HL-60/S4 (cell line): ENCODE results near the gene CCND3.
"Not testable (repeated sequence)": the region's sequence is repeated elsewhere in the genome, so short reads cannot be mapped to it uniquely, and the experiment has no call there.

Source experiments
- in situ Hi-C: fragments of 300-500 bp; cut with MboI; formaldehyde crosslinking; loops from 2 replicates; pipeline ENCODE4 v1.14.3; 2022; ENCODE audit warnings: low sequenced_read_pairs

CCND3 gene

DNA sequence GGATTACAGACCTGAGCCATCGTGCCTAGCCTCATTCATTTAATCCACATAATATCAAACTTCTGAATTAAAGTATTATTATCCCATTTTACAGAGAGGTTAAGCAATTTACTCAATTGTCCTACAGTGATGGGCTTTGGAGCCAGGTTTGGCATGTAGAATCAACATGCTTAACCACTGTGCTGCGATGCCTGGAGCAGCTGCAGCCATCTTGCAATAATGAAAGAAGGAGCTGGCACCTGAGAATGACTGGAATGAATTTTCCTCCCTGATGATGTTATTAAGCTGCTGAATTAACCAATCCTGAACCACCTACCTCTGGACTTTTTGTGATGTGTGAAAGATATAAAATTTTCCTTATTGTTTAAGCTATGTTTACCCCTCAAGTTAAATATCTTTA is 13.1 kb upstream of the CCND3 start:
- in situ Hi-C loops, result no loop called here

DNA sequence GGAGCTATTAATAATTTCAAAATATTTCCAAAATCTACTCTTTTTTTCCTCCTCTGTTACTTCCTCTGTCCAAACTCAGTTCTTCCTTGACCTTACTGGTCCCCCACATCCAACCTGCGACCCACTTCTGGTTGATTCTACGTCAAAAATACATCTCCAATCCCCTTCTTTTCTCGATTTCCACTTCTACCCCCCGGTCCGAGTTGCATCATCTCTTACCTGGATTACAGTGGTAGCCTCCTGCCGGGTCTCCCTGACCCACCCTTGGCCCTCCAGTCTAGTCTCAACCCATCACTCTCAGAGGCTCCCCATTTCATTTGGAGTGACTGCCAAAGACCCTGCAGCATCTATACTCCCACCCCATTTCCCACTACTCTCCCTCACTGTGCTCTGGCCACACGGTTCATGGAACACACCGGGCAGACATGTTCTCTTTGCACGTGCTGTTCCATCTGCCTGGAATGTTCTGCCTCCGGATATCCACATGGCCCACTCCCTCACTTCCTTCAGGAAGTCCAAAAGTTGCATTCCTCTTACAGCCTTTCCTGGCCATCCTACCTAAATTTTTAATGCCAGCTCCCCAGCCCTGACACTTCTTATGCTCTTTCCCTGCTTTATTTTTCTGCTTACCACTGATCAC is 6.1 kb upstream of the CCND3 start:
- in situ Hi-C loops, result no loop called here

- in situ Hi-C loops, result no loop called here
Measured at GRCh38 chr6:41943456-41943855, 1.8 kb upstream of the CCND3 start.

GRCh38 chr6:41942882-41943281 is 1.3 kb upstream of the CCND3 start:
- in situ Hi-C loops, result not testable (repeated sequence)

GRCh38 chr6:41942067-41942851 is 651 bp upstream of the CCND3 start:
- in situ Hi-C loops, result no loop called here

GRCh38 chr6:41940759-41941279 is 789 bp downstream of the CCND3 start:
- in situ Hi-C loops, result no loop called here

DNA sequence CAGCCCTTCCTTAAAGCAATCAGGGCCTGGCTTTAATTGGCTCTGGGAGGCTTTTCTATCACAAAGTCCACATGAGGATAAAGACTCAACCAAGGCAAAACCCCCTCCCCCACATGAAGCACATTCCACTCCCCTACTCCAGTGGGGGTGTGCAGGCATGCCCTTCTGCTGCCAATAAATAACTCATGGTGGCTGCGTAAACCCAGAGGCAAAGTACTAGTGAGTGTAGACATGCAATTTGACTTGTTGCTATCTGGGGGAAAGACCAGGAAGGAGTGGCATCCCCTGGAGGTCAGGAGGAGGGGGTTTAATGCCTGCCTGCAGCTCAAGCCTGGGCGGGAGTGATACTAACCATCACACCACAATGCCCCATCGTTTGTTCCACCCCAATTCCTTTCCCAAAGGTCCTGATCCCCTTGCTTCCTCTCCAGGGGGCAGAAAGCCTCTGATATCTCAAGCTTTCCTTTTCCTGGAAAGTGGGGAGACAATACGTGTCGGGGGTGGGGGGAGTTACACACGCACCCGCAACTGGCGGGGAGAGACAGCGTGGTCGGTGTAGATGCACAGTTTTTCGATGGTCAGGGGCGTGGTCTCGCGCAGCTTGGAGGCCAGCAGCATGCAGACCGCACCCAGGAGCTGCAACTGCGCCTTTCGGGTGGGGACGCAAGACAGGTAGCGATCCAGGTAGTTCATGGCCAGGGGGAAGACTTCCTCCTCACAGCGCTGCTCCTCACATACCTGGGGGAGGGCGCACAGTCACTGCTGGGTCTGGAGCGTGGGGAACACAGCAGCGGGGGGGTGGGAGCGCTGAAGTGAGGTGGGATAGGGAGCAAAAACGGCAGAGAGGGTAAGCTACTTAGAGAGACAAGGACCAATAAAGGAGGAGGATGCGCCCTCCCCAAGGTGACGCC is 1.5 kb downstream of the CCND3 start:
- in situ Hi-C loops, result no loop called here

DNA sequence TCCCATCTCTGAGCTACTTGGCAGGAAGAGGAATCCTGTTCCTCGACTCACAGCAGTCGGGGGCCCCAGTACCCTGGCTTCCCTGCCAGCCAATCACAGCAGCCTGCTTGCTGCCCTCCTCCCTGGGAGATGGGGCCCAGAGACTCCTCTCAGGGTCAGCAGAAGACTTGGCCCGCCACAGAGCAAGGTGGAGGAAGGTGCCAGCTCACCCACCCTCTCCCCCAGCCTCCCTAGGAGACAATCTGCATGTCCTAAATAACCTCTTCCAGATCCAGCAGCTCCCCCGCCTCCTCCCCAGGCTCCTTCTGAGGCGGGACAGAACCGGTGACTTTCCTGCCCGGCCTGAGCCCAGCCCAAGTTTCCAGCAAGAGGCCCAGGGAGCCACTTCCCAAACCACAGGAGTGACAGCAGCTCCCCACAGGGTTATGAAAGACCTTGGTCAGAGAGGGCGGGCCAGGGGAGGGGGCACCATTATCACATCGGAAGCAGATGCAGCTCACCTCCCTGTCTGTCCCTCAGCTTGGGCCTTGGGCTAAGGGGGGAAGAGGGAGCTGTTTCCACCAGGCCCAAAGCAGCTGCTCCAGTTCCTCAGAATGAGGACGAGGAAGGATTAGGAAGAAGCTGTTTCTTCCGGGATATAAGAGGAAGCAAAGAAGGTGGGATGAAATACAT is 2.3 kb downstream of the CCND3 start:
- in situ Hi-C loops, result no loop called here

DNA sequence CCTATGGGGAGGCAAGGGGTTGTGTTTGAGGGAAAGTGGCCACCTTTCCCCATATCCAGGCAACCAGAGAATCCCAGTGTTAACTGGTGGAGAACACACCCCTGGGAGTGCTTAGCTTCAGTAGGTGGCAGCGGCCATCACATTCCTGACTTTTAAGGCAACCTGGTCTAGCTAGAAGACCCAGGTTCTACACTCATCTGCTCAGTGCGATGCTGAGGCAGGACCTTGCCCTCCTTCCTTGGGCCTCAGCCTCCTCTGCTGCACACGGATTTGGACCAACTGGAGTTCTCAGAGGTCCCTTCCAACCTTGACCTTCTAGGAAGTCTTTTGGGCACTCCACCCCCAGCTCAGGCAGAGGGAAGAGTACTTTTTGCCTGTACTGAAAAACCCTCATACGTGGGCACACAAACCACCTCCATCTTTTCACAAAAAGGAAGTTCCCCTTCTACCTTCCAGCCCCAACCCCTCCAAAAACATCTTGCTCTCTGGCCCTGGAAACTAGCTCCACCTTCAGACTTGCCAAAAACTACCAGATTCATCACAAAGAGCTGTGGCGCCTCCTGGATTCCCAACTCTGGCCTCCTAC is 2.9 kb downstream of the CCND3 start:
- in situ Hi-C loops, result no loop called here

DNA sequence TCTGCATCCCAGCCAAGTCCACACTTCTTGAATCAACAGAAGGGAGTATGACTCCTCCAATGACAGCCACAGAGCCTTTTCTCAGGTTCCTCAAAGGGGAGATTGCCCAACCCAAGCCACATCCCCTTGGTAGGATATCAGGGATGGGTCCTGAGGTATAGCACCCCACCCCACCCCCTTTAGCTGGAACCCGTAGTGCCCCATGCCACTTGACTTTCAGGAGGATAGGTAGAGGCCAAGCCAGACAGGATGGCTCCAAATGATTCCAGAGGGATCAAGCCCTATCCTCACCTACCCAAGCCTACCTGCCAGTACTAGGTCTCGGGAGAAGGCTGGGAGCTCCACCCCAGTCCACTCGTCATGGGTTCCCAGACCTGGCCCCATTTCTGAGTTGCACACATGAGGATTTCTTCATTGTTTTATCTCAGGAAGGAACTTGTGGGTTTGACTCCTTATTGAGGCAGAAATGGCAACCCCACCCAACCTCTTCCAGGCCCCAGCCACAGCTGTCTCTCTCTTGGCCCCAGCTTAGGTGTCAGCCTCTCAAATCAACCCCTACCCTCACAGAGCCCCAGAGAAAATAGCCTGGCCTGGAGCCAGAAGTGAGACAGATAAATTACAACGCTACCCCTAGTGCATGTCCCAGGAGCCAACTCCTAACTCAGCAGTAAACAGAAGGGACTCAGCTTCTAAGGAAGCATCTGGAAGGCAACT is 3.6 kb downstream of the CCND3 start:
- in situ Hi-C loops, result no loop called here

DNA sequence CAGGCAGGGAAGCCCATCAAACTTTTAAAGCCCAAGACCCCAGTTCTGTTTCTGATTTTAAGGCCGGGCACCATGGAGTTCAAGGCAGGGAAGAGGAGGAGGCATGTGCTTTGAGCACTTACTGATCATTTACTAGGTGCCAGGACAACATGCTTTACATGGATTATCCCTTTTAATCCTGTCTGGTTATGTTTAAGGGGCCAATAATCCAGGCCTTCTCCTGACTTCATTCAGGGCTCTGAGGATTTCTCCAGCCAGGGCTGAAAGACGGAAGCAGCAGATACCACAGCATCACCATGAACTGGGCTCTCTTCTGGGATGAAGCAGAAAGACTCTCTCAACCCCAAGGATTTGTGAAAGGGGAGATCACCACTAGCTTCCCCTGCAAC is 4.1 kb downstream of the CCND3 start:
- in situ Hi-C loops, result no loop called here

- in situ Hi-C loops, result no loop called here
Measured at GRCh38 chr6:41936073-41936837, 5.4 kb downstream of the CCND3 start.

GRCh38 chr6:41935685-41936072 is 5.9 kb downstream of the CCND3 start:
- in situ Hi-C loops, result no loop called here

DNA sequence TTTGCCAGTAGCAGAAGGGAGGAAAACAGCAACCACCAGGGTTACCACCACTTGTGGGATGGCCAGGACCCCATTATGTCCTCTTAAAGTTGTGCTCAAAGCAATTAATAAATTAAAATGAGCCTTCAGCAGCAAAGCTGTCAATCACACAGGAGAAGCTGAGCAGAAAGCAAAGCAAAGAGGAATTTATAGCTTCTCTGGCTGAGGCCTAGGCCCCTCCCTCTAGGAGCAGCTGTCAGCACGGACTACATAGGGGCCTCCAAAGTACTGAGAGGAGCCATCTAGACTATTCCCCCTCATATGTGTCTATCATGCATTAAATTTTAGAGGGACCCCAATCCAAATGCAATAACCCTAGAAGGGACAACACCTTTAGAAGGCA is 6.4 kb downstream of the CCND3 start:
- in situ Hi-C loops, result no loop called here

GRCh38 chr6:41934278-41935192 is 7.1 kb downstream of the CCND3 start:
- in situ Hi-C loops, result no loop called here

- in situ Hi-C loops, result no loop called here
Measured at GRCh38 chr6:41932378-41932777, 9.2 kb downstream of the CCND3 start.

DNA sequence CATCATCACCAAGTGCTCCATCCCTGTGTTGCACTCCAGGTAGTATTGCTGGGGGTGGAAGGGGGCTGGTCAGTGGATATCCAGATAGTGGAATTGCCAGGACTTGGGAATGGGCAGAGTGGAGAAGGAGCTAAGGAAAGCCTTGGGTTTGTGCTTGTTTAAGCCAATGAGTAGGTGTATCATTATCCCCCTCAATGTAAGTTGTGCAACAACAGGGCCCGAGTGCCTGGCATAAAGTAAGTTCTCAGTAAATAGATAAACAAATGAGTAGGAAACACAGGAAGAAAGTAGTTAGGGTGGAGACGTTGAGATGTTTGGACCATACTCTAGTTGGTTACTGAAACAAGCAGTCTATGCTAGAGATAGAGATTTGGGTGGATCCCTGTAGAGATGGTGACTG is 9.8 kb downstream of the CCND3 start:
- in situ Hi-C loops, result no loop called here

DNA sequence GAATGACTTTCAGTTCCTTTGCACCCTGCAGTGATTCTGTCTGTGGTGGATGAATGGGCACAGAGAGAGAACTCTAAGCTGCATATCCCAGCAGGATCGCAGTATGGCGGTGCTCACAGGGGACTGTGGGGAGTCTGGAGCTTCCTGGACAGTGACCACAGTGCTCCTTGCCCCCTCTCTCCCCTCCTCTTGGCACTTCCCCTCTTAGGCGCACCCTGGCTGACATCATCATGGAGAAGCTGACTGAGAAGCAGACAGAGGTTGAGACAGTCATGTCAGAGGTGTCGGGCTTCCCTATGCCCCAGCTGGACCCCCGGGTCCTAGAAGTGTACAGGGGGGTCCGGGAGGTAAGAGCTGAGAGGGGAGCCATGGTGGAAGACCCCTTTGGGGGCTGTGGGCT is 11.7 kb downstream of the CCND3 start:
- in situ Hi-C loops, result no loop called here
